Measurements from ENCODE around the gene NUBP1. TPM values are rescaled to one million over a fixed set of nuclear protein-coding genes. Genes with fewer than 3 reads are reported as not detected.
"Not testable (repeated sequence)": the region's sequence is repeated elsewhere in the genome, so short reads cannot be mapped to it uniquely, and the experiment has no call there.

NUBP1 gene
- polyA plus RNA-seq, 1 donor from 2014 or later = 46.8 TPM

DNA sequence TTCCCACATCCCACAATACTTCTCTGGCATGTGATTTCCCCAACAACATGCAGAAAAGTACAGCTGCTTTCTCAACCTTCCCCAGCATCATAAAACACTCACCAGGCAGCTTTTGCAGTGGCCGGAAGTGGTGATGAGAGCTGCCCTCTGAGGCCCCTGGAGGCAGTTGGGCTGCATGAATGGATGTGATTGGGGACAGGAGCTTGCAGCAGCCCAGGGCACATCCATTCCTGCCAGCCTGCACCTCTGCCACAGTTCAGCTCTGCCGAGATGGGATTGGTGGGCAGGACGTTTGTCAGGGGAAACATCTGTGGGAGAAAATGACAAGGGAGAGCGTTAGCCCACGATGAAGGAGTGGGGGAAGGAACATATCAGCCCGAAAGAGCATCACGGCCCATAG, 19.8 kb downstream of the NUBP1 start:
- Mint-ChIP-seq H3K36me3 (peaks cover 13% of the 10 kb centered on the region), H3K27ac (no peak overlapping the region), H3K27me3 (no peaks in the 10 kb centered on the region), H3K4me3 (no peak overlapping the region), H3K4me1 (peaks cover 15 to 18% (median 16%) of the 10 kb centered on the region in 3 donors), H3K9me3 (no peaks in the 10 kb centered on the region)

DNA sequence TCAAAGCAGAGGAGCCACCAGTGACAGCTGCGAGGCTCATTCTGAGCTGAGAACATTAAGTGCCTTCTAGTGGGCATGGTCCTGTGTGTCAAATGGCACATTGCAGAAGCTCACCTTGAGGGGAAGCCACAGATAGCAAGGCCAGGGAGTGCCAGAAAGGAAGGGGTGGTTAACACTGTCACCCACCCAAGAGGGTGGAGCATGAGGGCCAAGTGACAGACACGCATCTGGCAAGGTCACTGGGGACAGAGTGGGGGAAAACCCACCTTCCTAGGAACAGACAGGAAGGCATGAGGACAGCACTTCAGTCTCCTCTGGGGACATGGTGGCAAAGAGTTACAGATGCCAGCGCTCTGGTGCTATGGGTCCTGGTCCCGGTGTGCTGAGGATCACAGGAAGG, 22.1 kb downstream of the NUBP1 start:
- Mint-ChIP-seq H3K36me3 (peaks cover 15% of the 10 kb centered on the region), H3K4me1 (peaks cover 15 to 18% (median 16%) of the 10 kb centered on the region in 3 donors), H3K9me3 (no peaks in the 10 kb centered on the region), H3K27ac (peak overlapping the region; percentile 48 to 93 (median 81)), H3K4me3 (peak overlapping the region; percentile 8 to 76 (median 23)), H3K27me3 (no peaks in the 10 kb centered on the region)

DNA sequence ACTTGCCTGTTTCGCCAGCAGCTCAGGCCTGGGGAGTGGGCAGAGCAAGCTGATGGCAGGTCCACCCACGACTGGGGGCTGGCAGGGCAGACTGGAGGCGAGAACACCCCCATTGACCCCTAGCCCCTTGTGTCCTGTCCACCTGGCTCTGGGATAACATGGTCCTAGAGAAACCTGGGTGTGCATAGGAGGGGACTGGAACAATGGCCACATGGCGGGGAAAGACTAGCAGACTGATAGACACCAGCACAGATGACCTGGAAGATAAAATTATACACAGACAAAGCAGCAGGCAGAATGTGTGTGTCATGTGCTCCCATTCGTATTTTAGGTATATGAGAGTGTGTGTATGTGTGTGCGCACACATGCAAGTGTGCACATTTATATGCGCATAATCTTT, 23.5 kb downstream of the NUBP1 start:
- H3K4me1 Mint-ChIP-seq = peaks cover 15 to 18% (median 15%) of the 10 kb centered on the region in 3 donors
- no peak overlapping the region for H3K4me3 Mint-ChIP-seq
- peaks cover 12% of the 10 kb centered on the region for H3K36me3 Mint-ChIP-seq
- no peaks in the 10 kb centered on the region for H3K9me3 Mint-ChIP-seq
- no peaks in the 10 kb centered on the region for H3K27me3 Mint-ChIP-seq
- peak overlapping the region in 2 of 3 donors; percentile 67 to 93 for H3K27ac Mint-ChIP-seq

DNA sequence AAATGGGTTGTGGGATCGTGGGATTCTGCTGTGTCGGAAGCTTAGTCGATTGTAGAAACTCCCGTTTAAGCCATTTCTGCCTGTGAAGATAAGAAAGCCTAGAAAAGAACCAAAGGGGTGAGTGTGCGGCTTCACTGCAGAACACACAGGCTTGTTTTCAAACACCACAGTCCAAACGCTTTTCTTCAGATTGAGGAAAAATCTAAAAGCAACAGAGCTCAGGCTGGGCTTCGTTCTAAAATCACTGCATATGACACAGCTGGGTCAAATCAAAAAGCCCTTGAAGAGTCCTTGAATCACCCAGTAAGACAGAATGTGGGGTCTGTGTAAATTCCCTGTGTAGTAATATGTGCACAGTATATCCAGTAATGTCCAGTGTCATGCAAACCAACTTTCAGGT, 25.7 kb downstream of the NUBP1 start:
- H3K27ac Mint-ChIP-seq = no peak overlapping the region
- peaks cover 15 to 26% (median 17%) of the 10 kb centered on the region in 3 donors for H3K4me1 Mint-ChIP-seq

DNA sequence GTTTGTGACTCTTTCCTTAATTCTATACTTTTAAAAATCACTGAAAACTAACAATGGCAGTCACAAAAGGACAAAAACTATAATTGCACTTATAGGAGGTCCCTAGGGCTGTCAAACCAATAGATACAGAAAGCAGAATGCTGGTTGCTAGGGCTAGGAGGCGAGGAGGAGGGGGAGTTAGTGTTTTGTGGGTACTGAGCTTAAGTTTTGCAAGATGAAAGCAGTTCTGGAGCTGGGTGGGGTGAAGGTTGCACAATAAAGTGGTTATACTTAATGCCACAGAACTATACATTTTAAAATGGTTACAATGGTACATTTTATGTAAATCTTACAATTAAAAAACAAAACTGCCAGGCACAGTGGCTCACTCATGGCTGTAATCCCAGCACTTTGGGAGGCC, 27.3 kb downstream of the NUBP1 start:
- Mint-ChIP-seq H3K27me3 (peaks cover 4% of the 10 kb centered on the region), H3K4me1 (peaks cover 14 to 27% (median 18%) of the 10 kb centered on the region in 3 donors), H3K27ac (no peak overlapping the region), H3K9me3 (no peaks in the 10 kb centered on the region), H3K4me3 (no peak overlapping the region), H3K36me3 (peaks cover 5% of the 10 kb centered on the region)

More for the DNA sequence above, 25.7 kb downstream of the NUBP1 start:
- no peak overlapping the region for H3K4me3 Mint-ChIP-seq
- peaks cover 6% of the 10 kb centered on the region for H3K36me3 Mint-ChIP-seq
- H3K9me3 Mint-ChIP-seq = no peaks in the 10 kb centered on the region
- no peaks in the 10 kb centered on the region for H3K27me3 Mint-ChIP-seq

DNA sequence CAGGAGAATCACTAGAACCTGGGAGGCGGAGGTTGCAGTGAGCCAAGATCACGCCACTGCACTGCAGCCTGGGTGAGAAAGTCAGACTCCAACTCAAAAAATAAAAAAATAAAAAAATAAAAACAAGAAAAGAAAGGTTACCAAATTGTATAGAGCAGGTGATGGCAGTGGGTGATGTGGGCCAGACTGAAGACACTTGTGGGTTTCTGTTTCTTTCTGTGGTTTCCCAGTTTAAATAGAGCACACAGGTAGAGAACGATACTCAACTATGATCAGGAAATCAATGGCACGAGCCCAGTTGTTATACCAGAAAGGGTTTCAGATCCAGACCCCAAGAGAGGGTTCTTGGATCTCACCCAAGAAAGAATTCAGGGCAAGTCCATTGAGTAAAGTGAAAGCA, 32.6 kb downstream of the NUBP1 start:
- H3K9me3 Mint-ChIP-seq = no peaks in the 10 kb centered on the region
- H3K4me1 Mint-ChIP-seq = peaks cover 18 to 20% (median 20%) of the 10 kb centered on the region in 3 donors
- H3K27ac Mint-ChIP-seq = peak overlapping the region in 2 of 3 donors; percentile 29 to 46
- peak overlapping the region in 1 of 4 donors; percentile 55 for H3K4me3 Mint-ChIP-seq
- H3K36me3 Mint-ChIP-seq = no peaks in the 10 kb centered on the region
- H3K27me3 Mint-ChIP-seq = peaks cover 4% of the 10 kb centered on the region

DNA sequence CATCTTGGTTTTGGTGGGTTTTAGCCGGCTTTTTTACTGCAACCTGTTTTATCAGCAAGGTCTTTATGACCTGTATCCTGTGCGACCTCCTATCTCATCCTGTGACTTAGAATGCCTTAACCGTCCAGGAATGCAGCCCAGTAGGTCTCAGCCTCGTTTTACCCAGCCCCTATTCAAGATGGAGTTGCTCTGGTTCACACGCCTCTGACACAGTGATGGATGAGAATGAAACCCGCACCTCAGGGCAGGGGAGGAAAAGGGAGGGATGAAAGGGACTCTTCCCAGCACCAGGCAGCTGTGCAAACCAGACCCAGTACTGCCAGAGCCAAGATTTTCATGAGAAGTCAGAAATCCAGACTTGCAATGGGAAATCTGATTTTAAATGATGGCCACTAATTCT, 33.3 kb downstream of the NUBP1 start:
- H3K27me3 Mint-ChIP-seq, H3K9me3 Mint-ChIP-seq, H3K27ac Mint-ChIP-seq, H3K36me3 Mint-ChIP-seq: not testable (repeated sequence)
- peak overlapping the region in 2 of 4 donors; percentile 25 to 82 for H3K4me3 Mint-ChIP-seq
- peaks cover 18 to 20% (median 20%) of the 10 kb centered on the region in 3 donors for H3K4me1 Mint-ChIP-seq

DNA sequence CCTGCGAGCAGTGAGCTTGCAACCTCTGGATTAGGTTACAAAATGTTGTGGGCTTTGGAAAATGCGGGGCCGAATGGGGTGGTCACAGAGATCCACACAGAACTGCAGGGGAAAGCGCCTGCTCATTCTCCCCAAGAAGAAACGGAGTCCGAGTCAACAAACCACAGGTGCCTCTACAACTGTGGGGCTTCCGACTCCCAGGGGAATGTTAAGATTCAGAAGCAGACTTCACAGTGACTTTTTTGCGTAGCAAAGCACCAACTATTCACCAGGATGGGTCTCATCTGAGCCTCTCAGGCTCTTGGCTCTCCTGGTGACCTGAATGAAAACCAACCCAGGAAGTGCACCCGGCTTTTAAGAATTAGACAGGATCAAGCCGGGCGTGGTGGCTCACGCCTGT, 33.7 kb downstream of the NUBP1 start:
- Mint-ChIP-seq H3K4me1 (peaks cover 18 to 23% (median 20%) of the 10 kb centered on the region in 3 donors), H3K27ac (no peak overlapping the region), H3K27me3 (peaks cover 4% of the 10 kb centered on the region), H3K9me3 (no peaks in the 10 kb centered on the region), H3K36me3 (no peaks in the 10 kb centered on the region), H3K4me3 (peak overlapping the region in 1 of 4 donors; percentile 82)

DNA sequence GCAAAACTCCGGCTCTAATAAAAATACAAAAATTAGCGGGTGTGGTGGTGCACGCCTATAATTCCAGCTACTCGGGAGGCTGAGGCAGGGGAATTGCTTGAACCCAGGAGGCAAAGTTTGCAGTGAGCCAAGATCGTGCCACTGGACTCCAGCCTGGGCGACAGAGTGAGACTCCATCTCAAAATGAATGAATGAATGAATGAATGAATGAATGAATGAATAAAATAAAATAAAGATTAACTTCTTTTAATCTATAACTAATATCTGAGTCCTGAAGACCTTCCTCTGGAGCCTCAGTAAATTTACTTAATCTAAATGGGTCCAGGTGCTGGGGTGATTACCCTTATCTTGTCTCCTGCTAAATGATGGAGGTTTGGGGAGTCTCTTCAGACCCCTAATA, 36.3 kb downstream of the NUBP1 start:
- H3K36me3 Mint-ChIP-seq, H3K4me3 Mint-ChIP-seq, H3K27me3 Mint-ChIP-seq, H3K27ac Mint-ChIP-seq, H3K9me3 Mint-ChIP-seq: not testable (repeated sequence)
- peaks cover 12 to 17% (median 16%) of the 10 kb centered on the region in 3 donors for H3K4me1 Mint-ChIP-seq

DNA sequence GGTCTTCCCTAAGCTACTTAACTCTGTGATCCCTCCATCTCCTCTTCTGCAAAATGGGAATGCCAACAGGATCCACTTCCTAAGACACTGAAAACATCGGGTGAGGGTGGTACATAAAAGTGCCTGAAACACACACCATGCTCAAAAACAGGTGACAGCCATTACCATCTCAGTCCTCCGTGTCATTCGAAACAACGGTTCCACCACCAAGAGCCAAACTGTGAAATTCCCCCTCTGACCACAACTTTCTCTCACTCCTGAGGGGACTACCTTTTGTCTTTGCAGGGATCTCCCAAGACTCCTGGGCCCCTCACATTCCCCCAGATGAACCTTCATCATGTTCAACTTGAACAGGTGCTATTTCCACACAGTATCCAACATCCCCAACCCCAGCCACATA, 37.0 kb downstream of the NUBP1 start:
- Mint-ChIP-seq H3K27ac (no peak overlapping the region), H3K4me1 (peaks cover 5 to 12% (median 11%) of the 10 kb centered on the region in 3 donors)

DNA sequence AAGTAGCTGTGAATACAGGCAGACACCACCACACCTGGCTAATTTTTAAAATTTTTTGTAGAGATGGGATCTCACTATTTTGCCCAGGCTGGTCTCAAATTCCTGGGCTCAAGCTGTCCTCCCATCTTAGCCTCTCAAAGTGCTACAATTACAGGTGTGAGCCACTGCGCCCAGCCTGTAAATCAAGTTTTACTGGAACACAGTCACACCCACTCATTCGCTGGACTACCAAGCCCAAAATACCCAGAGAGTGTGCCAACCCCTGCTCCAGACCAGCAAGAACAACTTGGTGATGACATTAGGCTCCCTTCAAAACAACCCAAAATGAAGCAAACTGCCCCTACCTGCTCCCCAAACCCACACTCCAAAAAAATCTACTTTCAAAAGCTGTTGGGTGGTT, 39.0 kb downstream of the NUBP1 start:
- Mint-ChIP-seq H3K27me3 (no peaks in the 10 kb centered on the region), H3K9me3 (peaks cover 0 to 2% (median 0%) of the 10 kb centered on the region in 3 donors), H3K4me1 (peaks cover 13 to 14% (median 13%) of the 10 kb centered on the region in 3 donors), H3K36me3 (no peaks in the 10 kb centered on the region), H3K4me3 (no peak overlapping the region), H3K27ac (no peak overlapping the region)

More for the DNA sequence above, 37.0 kb downstream of the NUBP1 start:
- Mint-ChIP-seq H3K9me3 (no peaks in the 10 kb centered on the region), H3K27me3 (no peaks in the 10 kb centered on the region), H3K36me3 (no peaks in the 10 kb centered on the region), H3K4me3 (peak overlapping the region in 1 of 4 donors; percentile 15)

DNA sequence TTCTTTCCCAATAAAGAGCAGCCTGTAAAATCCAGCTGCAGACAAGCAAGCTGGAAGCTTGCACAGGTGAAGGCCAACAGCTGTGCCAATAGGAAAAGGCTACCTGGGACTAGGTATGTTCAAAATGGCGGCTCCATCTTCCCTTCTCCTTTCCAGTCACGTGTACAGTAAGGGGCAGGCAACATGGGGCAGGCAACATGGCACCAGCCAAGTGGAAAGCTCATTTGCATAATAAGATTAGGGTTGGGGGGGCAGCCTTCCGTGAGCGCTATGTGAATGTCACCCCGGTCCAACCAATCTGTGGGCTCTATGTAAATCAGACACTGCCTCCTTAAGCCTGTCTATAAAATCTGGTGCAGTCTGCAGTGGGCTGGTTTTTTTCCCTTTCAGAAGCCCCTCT, 43.7 kb downstream of the NUBP1 start:
- peaks cover 28 to 39% (median 29%) of the 10 kb centered on the region in 3 donors for H3K4me1 Mint-ChIP-seq
- peak overlapping the region; percentile 8 to 60 (median 10) for H3K27ac Mint-ChIP-seq
- peaks cover 2% of the 10 kb centered on the region for H3K36me3 Mint-ChIP-seq
- no peaks in the 10 kb centered on the region for H3K27me3 Mint-ChIP-seq
- peaks cover 0 to 2% (median 0%) of the 10 kb centered on the region in 3 donors for H3K9me3 Mint-ChIP-seq
- peak overlapping the region in 3 of 4 donors; percentile 17 to 81 (median 65) for H3K4me3 Mint-ChIP-seq

DNA sequence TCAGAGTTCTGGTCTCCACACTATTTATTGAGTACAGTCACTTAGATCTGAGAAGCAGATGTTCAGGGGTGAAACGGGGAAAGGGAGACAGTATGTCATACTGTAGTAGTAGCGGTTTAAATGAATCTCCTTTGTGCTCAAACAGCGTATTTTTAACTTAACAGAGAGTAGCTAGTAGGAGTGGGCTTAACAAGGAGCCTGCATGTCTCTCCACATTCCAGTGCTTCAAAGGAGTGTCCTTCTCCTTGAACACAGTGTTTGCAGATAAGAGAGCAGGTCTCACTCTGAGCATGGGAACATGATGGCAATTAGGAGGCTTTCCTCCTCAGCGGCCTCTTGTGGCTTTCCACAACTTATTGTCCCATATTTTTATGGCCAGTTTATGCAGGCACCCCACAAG, 45.0 kb downstream of the NUBP1 start:
- Mint-ChIP-seq H3K4me1 (peaks cover 32 to 46% (median 36%) of the 10 kb centered on the region in 3 donors), H3K27ac (peak overlapping the region in 2 of 3 donors; percentile 16 to 67)
- not testable (repeated sequence) for H3K27me3 Mint-ChIP-seq, H3K36me3 Mint-ChIP-seq, H3K9me3 Mint-ChIP-seq, H3K4me3 Mint-ChIP-seq

DNA sequence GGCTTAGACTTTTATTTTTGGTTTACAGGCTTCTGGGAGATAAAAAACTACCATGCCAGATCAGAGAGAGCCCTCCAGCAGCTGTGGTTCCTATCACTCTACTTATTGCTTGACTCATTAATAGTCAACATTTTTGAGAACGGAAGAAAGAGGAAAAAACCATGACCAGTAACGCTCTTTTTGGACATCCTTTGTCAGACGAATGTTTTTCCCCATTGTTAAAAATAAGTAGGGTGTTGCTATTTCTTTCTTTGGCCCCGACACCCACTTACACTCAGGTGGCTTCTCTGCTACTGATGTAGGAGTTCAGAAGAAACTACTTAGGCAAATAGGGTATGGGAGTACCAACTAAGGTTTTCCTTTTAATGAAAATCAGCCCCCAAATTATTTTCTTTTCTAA, 47.4 kb downstream of the NUBP1 start:
- peaks cover 35 to 51% (median 39%) of the 10 kb centered on the region in 3 donors for H3K4me1 Mint-ChIP-seq
- peaks cover 2% of the 10 kb centered on the region for H3K36me3 Mint-ChIP-seq
- no peaks in the 10 kb centered on the region for H3K27me3 Mint-ChIP-seq
- peaks cover 0 to 2% (median 0%) of the 10 kb centered on the region in 3 donors for H3K9me3 Mint-ChIP-seq
- peak overlapping the region in 2 of 3 donors; percentile 23 to 53 for H3K27ac Mint-ChIP-seq
- H3K4me3 Mint-ChIP-seq = peak overlapping the region in 3 of 4 donors; percentile 44 to 48 (median 47)

DNA sequence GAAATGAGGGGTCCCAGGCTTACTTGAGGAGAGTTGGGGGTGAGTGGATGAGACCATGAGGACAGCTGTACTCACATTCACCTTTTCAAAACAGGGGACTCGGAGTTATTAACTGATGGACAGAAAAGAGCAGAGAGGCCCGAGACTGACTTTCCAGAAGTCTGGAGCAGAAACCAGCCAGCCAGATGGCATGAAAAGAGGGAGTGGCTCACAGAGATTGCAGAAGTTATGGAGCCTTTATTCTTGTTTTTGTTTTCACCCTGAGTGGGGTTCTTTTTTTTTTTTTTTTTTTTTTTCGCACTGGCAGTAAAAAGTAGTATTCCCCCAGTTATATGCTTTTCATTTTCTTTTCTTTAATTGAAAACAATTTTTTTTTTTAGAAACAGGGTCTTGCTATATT, 56.1 kb downstream of the NUBP1 start:
- peaks cover 16 to 19% (median 16%) of the 10 kb centered on the region in 3 donors for H3K4me1 Mint-ChIP-seq

DNA sequence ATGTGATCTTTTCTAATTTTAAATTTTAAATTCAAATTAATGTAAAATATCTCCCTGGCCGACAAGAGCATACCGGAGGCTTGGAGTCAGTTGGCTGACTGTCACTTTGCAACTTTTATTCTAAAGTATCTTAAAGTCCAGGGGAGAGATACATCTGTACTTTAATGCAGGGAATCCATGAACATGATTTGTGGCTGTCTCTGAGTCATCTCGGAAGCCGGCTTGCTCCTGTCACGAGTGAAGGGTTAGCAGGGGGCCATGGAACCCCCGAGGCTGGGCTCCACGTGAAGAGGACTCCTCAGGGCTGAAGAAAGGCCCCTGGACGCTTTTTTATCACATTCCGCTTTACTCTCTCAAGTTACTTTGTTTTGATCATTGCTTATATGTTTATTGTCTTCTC, 61.7 kb downstream of the NUBP1 start:
- Mint-ChIP-seq H3K27ac (peak overlapping the region in 1 of 3 donors; percentile 90), H3K4me3 (peak overlapping the region in 2 of 4 donors; percentile 60 to 69), H3K4me1 (peaks cover 39 to 51% (median 42%) of the 10 kb centered on the region in 3 donors), H3K27me3 (no peaks in the 10 kb centered on the region), H3K9me3 (no peaks in the 10 kb centered on the region), H3K36me3 (no peaks in the 10 kb centered on the region)

More for the DNA sequence above, 56.1 kb downstream of the NUBP1 start:
- Mint-ChIP-seq H3K27me3 (no peaks in the 10 kb centered on the region), H3K36me3 (peaks cover 3% of the 10 kb centered on the region), H3K9me3 (no peaks in the 10 kb centered on the region), H3K27ac (peak overlapping the region in 2 of 3 donors; percentile 50 to 94), H3K4me3 (peak overlapping the region in 1 of 4 donors; percentile 21)

Measured in IgD-negative memory B cell (primary cell).